GM06990 (cell line): ENCODE data around the gene HPS1.

ENCODE experiments used
- DNase-seq: peaks from one replicate; pipeline ENCODE4 v3.0.0-alpha.2; 2011; ENCODE audit not compliant: insufficient read length; ENCODE audit errors: extremely low read depth
- H3K27me3 ChIP-seq: replicated peaks from 2 replicates; pipeline ENCODE4 v1.6.0; 2011; ENCODE audit warnings: low read length; ENCODE audit not compliant: control insufficient read depth, insufficient read depth
- H3K36me3 ChIP-seq: 2 replicates; pipeline ENCODE4 v1.5.1; 2011; ENCODE audit warnings: low read length; ENCODE audit not compliant: control insufficient read depth, insufficient read depth
- H3K4me3 ChIP-seq: replicated peaks from 2 replicates; pipeline ENCODE4 v1.5.1; 2011; ENCODE audit warnings: low read depth, mild to moderate bottlenecking, control low read depth, low read length
- TF ChIP-seq, protein P1 (sequence below): IDR thresholded peaks from 2 replicates; pipeline ENCODE4 v1.5.1; 2011; ENCODE audit warnings: low read length, control low read depth, mild to moderate bottlenecking, inconsistent platforms; ENCODE audit not compliant: insufficient read depth, poor library complexity, severe bottlenecking

The HPS1 gene

DNA sequence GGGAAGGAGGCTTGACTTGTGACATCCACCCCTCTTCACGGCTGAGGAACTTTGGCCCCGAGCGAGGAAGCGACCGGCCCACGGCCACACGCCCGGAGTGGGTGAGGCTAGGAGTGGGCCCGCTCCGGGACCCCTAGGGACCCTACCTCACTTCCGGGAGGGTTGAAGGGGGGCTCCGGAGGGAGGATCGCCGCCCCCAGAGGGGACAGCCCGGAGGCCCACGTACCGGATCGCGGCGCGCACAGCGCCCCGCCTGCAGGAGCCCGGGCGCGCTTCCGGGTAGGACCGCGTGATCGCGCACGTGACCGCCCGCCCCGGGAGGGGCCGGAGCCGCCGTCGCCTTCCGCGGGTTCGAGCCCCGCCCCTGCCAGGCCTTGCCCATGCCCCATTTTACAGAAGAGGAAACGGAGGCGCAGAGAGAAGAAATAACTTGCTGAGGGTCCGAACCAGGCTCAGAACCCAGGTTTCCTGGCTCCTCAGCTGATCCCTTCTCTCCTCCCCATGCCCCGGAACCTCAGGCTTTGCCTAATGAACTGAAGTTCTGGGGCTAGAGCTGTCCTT lies at the start of gene HPS1:
Gene HPS1, minus strand, starts transcription at position 275 of the 561 bp plus-strand sequence. CDS start 3,695 bp downstream, outside the sequence.
- H3K36me3 ChIP-seq = peaks cover 18% of the 10 kb centered on the region
- H3K4me3 ChIP-seq = peak within 1 kb of the TSS; percentile 76
- TF ChIP-seq, protein P1, sequence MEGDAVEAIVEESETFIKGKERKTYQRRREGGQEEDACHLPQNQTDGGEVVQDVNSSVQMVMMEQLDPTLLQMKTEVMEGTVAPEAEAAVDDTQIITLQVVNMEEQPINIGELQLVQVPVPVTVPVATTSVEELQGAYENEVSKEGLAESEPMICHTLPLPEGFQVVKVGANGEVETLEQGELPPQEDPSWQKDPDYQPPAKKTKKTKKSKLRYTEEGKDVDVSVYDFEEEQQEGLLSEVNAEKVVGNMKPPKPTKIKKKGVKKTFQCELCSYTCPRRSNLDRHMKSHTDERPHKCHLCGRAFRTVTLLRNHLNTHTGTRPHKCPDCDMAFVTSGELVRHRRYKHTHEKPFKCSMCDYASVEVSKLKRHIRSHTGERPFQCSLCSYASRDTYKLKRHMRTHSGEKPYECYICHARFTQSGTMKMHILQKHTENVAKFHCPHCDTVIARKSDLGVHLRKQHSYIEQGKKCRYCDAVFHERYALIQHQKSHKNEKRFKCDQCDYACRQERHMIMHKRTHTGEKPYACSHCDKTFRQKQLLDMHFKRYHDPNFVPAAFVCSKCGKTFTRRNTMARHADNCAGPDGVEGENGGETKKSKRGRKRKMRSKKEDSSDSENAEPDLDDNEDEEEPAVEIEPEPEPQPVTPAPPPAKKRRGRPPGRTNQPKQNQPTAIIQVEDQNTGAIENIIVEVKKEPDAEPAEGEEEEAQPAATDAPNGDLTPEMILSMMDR = no peak
- no peaks in the 10 kb centered on the region for H3K27me3 ChIP-seq
- DNase-seq = peak; percentile 92

DNA sequence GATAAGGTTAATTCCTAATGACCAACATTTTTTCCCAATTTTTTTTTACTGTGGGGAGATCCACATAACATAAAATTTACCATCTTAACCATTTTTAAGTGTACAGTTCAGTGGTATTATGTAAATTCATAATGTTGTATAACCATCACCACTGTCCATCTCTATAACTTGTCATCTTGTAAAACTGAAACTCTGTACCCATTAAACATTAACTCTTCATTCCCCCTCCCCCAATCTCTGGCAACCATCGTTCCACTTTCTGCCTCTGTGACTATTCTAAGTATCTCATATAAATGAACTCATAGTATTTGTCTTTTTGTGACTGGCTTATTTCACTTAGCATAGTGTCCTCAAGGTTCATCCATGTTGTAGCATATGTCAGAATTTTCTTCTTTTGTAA lies 46.0 kb upstream of the HPS1 start:
- no peaks in the 10 kb centered on the region for H3K36me3 ChIP-seq
- H3K4me3 ChIP-seq = no peak overlapping the region
- no peaks in the 10 kb centered on the region for H3K27me3 ChIP-seq
- DNase-seq = no peak
- TF ChIP-seq, protein P1 = no peak

DNA sequence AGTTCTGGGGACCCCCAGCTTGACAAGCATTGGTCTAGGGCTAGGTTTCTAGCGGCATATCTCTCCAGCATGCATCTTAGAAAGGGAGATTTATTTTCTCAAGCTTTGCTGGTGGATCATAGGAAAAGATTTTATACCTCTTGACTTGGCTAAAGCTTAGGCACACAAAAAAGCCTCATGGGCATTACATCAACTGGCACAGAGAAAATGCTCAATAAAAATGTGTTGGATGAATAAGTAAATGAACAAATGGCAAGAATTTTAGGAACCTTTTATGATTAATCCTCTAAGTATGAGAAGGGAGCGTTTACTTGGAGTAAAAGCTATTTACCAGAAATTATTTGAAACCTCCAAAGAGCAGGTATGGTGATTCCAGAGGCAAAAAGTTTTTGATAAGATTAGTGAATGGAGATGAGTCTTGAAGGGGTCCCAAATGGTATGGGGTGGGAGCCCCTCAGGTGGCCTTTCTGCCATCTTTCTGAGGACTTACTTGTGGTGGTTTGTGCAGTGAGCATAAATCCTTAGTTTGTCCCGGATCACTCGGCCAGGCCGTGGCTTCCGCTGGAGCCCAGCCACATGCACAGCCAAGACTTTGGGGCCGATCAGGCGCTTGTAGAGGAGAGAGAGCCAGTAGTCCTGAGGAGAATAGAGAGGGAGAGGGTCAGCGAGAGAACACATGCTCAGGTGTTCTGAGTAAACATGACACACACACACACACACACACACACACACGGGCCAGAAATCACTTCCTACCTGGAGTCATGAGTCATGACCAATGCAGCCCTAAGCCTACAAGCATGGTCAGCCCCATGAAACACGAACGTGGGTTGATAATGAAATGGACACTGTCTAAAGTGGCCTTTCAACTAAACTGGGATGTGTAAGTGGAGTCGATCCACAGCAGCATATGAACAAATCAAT lies 43.1 kb upstream of the HPS1 start:
- Histone ChIP-seq H3K27me3 (no peaks in the 10 kb centered on the region), H3K4me3 (no peak overlapping the region), H3K36me3 (no peaks in the 10 kb centered on the region)
- TF ChIP-seq, protein P1 = no peak
- DNase-seq = no peak

DNA sequence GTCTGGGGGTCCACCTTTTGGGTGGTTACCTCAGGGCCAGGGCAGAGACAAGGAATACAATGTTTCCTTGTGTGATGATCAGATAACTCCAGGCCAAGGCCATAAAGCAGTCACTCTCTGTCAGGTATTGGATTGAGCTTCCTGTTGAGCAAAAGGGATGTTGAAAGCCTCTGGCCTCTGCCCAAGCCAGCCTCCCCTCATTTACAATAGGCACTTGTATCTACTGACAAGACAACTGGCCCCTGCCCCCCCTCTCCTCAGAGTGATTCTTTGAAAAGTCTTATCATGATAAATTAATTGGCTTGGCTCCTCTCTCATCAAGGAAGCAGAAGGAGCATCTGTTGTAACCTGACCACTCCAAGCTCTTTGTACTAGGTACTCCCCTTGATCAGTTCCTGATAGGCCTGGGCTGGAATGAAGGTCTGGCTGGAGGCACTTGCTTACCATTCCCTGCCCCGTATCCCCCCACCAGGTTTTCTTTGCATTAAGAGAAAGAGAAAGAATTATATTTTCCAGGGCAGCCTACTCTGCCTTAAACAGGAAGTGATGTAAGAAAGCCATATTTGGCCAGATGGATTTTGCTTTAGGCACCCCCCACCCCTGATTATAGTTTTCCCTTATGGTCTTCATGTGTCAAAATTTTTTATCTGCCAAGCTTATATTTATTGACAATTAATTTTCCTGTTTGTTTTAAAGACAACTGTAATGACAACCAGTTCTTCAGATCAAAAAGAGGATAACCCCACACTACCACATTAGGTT lies 42.1 kb upstream of the HPS1 start:
- Histone ChIP-seq H3K36me3 (no peaks in the 10 kb centered on the region), H3K27me3 (no peaks in the 10 kb centered on the region), H3K4me3 (no peak overlapping the region)
- DNase-seq = no peak
- TF ChIP-seq, protein P1 = no peak

DNA sequence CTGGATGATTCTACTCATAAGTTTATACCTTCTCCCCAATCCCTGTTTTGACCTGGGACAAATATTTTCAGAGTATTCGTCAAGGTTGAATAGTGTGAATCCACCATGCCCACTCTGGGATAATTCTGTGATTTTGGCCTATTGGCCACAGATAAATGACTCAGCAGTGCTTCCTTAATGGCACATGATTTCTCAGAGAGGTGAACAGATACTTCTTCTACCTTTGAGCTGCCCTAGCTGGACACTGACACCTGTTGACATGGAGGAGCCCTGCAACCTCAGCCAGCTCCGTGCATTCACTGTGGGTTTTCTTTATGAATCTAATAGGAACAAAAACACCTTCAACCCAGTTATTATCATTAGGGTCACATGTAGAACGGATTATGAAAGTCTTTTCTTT lies 40.9 kb upstream of the HPS1 start:
- no peak for DNase-seq
- TF ChIP-seq, protein P1 = peak; percentile 41
- no peaks in the 10 kb centered on the region for H3K27me3 ChIP-seq

More for the DNA sequence above, 40.9 kb upstream of the HPS1 start:
- H3K36me3 ChIP-seq = no peaks in the 10 kb centered on the region
- H3K4me3 ChIP-seq = no peak overlapping the region
